Epithelial cell of proximal tubule (primary cell): ENCODE measurements around the gene ITPR2. TPM values are rescaled to one million over a fixed set of nuclear protein-coding genes. Genes with fewer than 3 reads are reported as not detected.
A peak's percentile ranks its signal among the peaks of the same experiment; 100 is the strongest.

Experiments used
- DNase-seq: peaks from one replicate; pipeline ENCODE4 v3.0.0-alpha.2; 2011; ENCODE audit warnings: low read depth
- H3K4me3 ChIP-seq: 2 replicates; pipeline ENCODE4 v1.5.1; 2011; ENCODE audit warnings: low read depth, mild to moderate bottlenecking, low read length
- total RNA-seq: library from RNA; depleted of rRNA; stranded (reverse); fragments of >200 nt; gene quantifications from 2 replicates; pipeline ENCODE4 v1.2.3, GENCODE V29; 2015
- TF ChIP-seq, protein P1 (sequence below): conservative IDR thresholded peaks from 2 replicates; pipeline ENCODE4 v1.5.1; 2012; ENCODE audit warnings: low read depth, mild to moderate bottlenecking, low read length

The ITPR2 gene
- total RNA-seq, 1 donor from 2014 or later: 13.5 TPM

- H3K4me3 ChIP-seq: no peak overlapping the region
- TF ChIP-seq, protein P1, sequence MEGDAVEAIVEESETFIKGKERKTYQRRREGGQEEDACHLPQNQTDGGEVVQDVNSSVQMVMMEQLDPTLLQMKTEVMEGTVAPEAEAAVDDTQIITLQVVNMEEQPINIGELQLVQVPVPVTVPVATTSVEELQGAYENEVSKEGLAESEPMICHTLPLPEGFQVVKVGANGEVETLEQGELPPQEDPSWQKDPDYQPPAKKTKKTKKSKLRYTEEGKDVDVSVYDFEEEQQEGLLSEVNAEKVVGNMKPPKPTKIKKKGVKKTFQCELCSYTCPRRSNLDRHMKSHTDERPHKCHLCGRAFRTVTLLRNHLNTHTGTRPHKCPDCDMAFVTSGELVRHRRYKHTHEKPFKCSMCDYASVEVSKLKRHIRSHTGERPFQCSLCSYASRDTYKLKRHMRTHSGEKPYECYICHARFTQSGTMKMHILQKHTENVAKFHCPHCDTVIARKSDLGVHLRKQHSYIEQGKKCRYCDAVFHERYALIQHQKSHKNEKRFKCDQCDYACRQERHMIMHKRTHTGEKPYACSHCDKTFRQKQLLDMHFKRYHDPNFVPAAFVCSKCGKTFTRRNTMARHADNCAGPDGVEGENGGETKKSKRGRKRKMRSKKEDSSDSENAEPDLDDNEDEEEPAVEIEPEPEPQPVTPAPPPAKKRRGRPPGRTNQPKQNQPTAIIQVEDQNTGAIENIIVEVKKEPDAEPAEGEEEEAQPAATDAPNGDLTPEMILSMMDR: no peak
- DNase-seq: no peak
These were observed 15.3 kb upstream of the ITPR2 start for GRCh38 chr12:26848156-26848825.

- TF ChIP-seq, protein P1: no peak
- H3K4me3 ChIP-seq: no peak overlapping the region
- DNase-seq: no peak
These were observed 14.4 kb upstream of the ITPR2 start for GRCh38 chr12:26847431-26847830.

DNA sequence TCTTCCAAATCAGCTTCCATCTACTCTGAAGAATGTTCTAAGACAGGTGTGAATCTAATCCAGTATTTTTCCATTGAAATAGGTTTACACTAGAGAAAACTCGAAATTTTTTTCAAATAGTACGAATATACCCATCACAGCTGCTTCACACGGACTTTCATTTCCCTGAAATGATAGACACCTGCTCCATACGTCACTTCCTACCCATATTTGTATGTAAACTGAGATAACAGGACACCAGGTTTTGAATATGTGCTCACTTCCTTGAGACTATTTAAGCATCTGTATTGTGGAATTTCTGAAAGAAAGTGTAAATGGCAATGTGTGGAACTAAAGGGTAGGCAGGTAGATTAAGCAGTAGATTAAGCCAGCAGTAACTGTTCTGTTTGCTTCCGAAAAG is 13.4 kb upstream of the ITPR2 start:
- no peak overlapping the region for H3K4me3 ChIP-seq
- DNase-seq: no peak
- TF ChIP-seq, protein P1: no peak

GRCh38 chr12:26845984-26846383 is 13.0 kb upstream of the ITPR2 start:
- no peak overlapping the region for H3K4me3 ChIP-seq
- TF ChIP-seq, protein P1: no peak
- no peak for DNase-seq

DNA sequence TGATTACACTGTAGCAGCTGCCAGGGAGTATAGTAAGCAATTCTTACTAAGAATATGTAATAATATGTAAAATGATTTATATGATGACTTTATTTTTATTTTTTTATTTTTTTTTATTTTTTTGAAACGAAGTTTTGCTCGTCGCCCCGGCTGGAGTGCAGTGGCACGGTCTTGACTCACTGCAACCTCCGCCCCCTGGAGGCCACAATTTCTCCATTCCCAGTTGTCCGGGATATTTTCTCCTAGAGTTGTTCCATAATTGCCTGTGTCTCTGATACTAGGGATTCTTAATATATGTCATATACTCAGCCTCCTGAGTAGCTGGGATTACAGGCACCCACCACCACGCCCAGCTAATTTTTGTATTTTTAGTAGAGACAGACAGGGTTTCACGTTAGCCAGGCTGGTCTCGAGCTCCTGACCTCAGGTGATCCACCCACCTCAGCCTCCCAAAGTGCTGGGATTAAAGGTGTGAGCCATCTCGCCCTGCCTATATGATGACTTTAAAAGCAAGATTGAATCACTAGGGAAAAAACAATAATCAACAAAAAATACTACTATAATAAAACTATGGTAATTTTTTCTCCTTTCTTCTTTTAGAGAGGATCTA is 12.2 kb upstream of the ITPR2 start:
- no peak overlapping the region for H3K4me3 ChIP-seq
- DNase-seq: no peak
- TF ChIP-seq, protein P1: peak; percentile 78

- DNase-seq: no peak
- no peak overlapping the region for H3K4me3 ChIP-seq
- TF ChIP-seq, protein P1: no peak
These were observed 10.3 kb upstream of the ITPR2 start for GRCh38 chr12:26843311-26843710.

DNA sequence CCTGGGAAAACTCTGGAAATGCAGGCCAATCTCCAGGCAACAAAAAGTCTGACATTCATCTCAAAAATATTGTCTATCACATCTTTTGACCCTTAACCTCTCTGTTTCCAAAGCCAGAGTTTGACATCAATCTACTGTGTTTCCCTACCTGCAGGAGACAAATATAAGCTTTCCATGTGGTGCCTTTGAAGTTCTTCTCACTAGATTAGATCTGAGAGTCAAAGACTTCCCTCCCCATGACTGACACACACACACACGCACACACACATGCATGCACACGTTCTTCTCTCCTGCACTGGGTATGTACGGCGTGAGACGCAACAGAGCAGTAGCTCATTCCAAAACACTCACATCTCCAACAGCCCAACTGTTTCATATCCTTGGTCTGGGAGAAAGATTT is 8.1 kb upstream of the ITPR2 start:
- TF ChIP-seq, protein P1: no peak
- no peak for DNase-seq
- no peak overlapping the region for H3K4me3 ChIP-seq
